SK-N-SH (cell line): ENCODE data around the gene IRAK2.

Experiments used
- POLR2AphosphoS5 ChIP-seq: IDR thresholded peaks from 2 replicates; pipeline ENCODE4 v1.6.1; 2012; ENCODE audit warnings: low read depth, low read length
- TF ChIP-seq, protein P1 (sequence below): fragments of 200-600 bp; sonication (generic); IDR thresholded peaks from 2 replicates; pipeline ENCODE4 v1.6.1; 2017; ENCODE audit warnings: antibody characterized with exemption, mild to moderate bottlenecking, moderate library complexity

GRCh38 chr3:10284496-10284895, 119.8 kb downstream of the IRAK2 start:
- TF ChIP-seq, protein P1, sequence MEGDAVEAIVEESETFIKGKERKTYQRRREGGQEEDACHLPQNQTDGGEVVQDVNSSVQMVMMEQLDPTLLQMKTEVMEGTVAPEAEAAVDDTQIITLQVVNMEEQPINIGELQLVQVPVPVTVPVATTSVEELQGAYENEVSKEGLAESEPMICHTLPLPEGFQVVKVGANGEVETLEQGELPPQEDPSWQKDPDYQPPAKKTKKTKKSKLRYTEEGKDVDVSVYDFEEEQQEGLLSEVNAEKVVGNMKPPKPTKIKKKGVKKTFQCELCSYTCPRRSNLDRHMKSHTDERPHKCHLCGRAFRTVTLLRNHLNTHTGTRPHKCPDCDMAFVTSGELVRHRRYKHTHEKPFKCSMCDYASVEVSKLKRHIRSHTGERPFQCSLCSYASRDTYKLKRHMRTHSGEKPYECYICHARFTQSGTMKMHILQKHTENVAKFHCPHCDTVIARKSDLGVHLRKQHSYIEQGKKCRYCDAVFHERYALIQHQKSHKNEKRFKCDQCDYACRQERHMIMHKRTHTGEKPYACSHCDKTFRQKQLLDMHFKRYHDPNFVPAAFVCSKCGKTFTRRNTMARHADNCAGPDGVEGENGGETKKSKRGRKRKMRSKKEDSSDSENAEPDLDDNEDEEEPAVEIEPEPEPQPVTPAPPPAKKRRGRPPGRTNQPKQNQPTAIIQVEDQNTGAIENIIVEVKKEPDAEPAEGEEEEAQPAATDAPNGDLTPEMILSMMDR, result no peak
- TF ChIP-seq POLR2AphosphoS5, result no peak
